Sigmoid colon (tissue), 7 donors: ENCODE data around the gene HARS2. TPM values are rescaled to one million over a fixed set of nuclear protein-coding genes. Genes with fewer than 3 reads are reported as not detected.

Experiments
- DNase-seq: peaks from one replicate; pipeline ENCODE4 v3.0.0-alpha.2; 2019
- H3K27ac ChIP-seq, 4 donors: fragments of 200-600 bp; sonication (generic); one replicate each; pipeline ENCODE4 v1.5.1; 2016 to 2019; ENCODE audit warnings: mild to moderate bottlenecking in 1 of 4
- H3K27me3 ChIP-seq, 3 donors: fragments of 200-600 bp; sonication (generic); one replicate each; pipeline ENCODE4 v1.5.1; 2019; ENCODE audit warnings: mild to moderate bottlenecking in 1 of 3
- H3K36me3 ChIP-seq, 4 donors: fragments of 200-600 bp; sonication (generic); one replicate each; pipeline ENCODE4 v1.5.1; 2016 to 2019
- H3K4me1 ChIP-seq, 4 donors: fragments of 200-600 bp; sonication (generic); one replicate each; pipeline ENCODE4 v1.5.1; 2017 to 2019
- H3K4me3 ChIP-seq, 4 donors: fragments of 200-600 bp; sonication (generic); one replicate each; pipeline ENCODE4 v1.5.1; 2017 to 2019; ENCODE audit warnings: mild to moderate bottlenecking in 2 of 4, moderate library complexity in 1 of 4
- H3K9me3 ChIP-seq, 4 donors: fragments of 200-600 bp in 3 of 4; sonication (generic) in 3 of 4; one replicate each; pipeline versions ENCODE4 v1.5.1 to v1.6.1; 2013 to 2019
- CTCF ChIP-seq, 4 experiments: fragments of 450-650 bp in 3 of 4; fragments of 200-600 bp in 1 of 4; IDR thresholded peaks; one replicate each; pipeline ENCODE4 v1.5.1; 2016 to 2019; ENCODE audit warnings: antibody characterized with exemption in 4 of 4, mild to moderate bottlenecking in 3 of 4, moderate library complexity in 2 of 4
- EP300 ChIP-seq, 4 donors: sonication (generic); formaldehyde crosslinking; IDR thresholded peaks; one replicate each; pipeline ENCODE4 v1.6.1; 2017; ENCODE audit warnings: antibody characterized with exemption in 4 of 4
- POLR2A ChIP-seq, 2 donors: fragments of 450-650 bp; IDR thresholded peaks; one replicate each; pipeline ENCODE4 v1.6.1; 2016; ENCODE audit warnings: antibody characterized with exemption in 2 of 2, mild to moderate bottlenecking in 2 of 2, moderate library complexity in 2 of 2
- POLR2AphosphoS5 ChIP-seq, 4 donors: sonication (generic); formaldehyde crosslinking; IDR thresholded peaks; one replicate each; pipeline ENCODE4 v1.6.1; 2017; ENCODE audit warnings: antibody characterized with exemption in 4 of 4
- WGBS, 2 donors: extraction: QIAGEN DNeasy Blood & Tissue Kit; methylation state at CpG; one replicate each; pipeline ENCODE4 v1.1.7; 2013; 5-methylcytosine and 5-hydroxymethylcytosine counted together
- intact Hi-C: fragments of 100-400 bp; cut with DNase I; formaldehyde crosslinking; loops from one replicate; pipeline ENCODE4 v1.15.1; 2023
- polyA plus RNA-seq, 3 donors: library from polyadenylated mRNA; stranded (reverse); fragments of 200-250 nt; gene quantifications; one replicate each; pipeline ENCODE4 v1.2.3, GENCODE V29; 2013
- total RNA-seq, 4 donors: library from RNA; depleted of rRNA; stranded (reverse); fragments of >200 nt; gene quantifications; one replicate each; pipeline ENCODE4 v1.1.0, GENCODE V29; 2016
- donor health status: healthy with polysubstance abuse.
- donor health status: Bipolar disorder and iron deficiency.
- donor health status: healthy.

HARS2 gene
- total and polyA plus RNA-seq, 7 donors, result 18.2 to 34.7 (median 19.4) TPM

GRCh38 chr5:140671472-140672125, 19.7 kb upstream of the HARS2 start:
- peaks cover 0 to 9% (median 3%) of the 10 kb centered on the region in 4 donors for H3K4me1 ChIP-seq
- no peak for TF ChIP-seq EP300 (IDR thresholded peaks at IDR 0.05)
- no peak for TF ChIP-seq POLR2AphosphoS5 (IDR thresholded peaks at IDR 0.05)
- no peak for TF ChIP-seq CTCF (IDR thresholded peaks at IDR 0.05)
- no peak for TF ChIP-seq POLR2A (IDR thresholded peaks at IDR 0.05)
- H3K9me3 ChIP-seq, result no peaks in the 10 kb centered on the region
- no peak for DNase-seq
- H3K27ac ChIP-seq, result no peak overlapping the region
- no peaks in the 10 kb centered on the region for H3K27me3 ChIP-seq
- 71 to 80% methylated on average over 6 of the region's 7 CpGs for WGBS, 2 donors
- H3K36me3 ChIP-seq, result peaks cover 24 to 68% (median 44%) of the 10 kb centered on the region in 4 donors
- no peak overlapping the region for H3K4me3 ChIP-seq
- intact Hi-C loops, result no loop called here

- H3K4me3 ChIP-seq, result peak overlapping the region in 3 of 4 donors; percentile 19 to 22 (median 20)
- H3K4me1 ChIP-seq, result peaks cover 0 to 7% (median 2%) of the 10 kb centered on the region in 4 donors
- TF ChIP-seq POLR2AphosphoS5 (IDR thresholded peaks at IDR 0.05), result no peak
- TF ChIP-seq CTCF (IDR thresholded peaks at IDR 0.05), result no peak
- TF ChIP-seq EP300 (IDR thresholded peaks at IDR 0.05), result no peak
- TF ChIP-seq POLR2A (IDR thresholded peaks at IDR 0.05), result no peak
- no peaks in the 10 kb centered on the region for H3K9me3 ChIP-seq
- 71 to 75% methylated on average over 70 of the region's 70 CpGs for WGBS, 2 donors
- no peak overlapping the region for H3K27ac ChIP-seq
- no peak for DNase-seq
- peaks cover 32 to 78% (median 51%) of the 10 kb centered on the region in 4 donors for H3K36me3 ChIP-seq
- no peaks in the 10 kb centered on the region for H3K27me3 ChIP-seq
- intact Hi-C loops, result no loop called here
Measured at GRCh38 chr5:140672455-140673186, 18.6 kb upstream of the HARS2 start.

- peak within 1 kb of the TSS in 3 of 4 donors; percentile 19 to 22 (median 20) for H3K4me3 ChIP-seq
- no peaks in the 10 kb centered on the region for H3K27me3 ChIP-seq
- peaks cover 0 to 7% (median 2%) of the 10 kb centered on the region in 4 donors for H3K4me1 ChIP-seq
- H3K36me3 ChIP-seq, result peaks cover 32 to 81% (median 49%) of the 10 kb centered on the region in 4 donors
- no peak within 1 kb of the TSS for H3K27ac ChIP-seq
- no peak for TF ChIP-seq CTCF (IDR thresholded peaks at IDR 0.05)
- TF ChIP-seq POLR2AphosphoS5 (IDR thresholded peaks at IDR 0.05), result no peak
- TF ChIP-seq POLR2A (IDR thresholded peaks at IDR 0.05), result no peak
- TF ChIP-seq EP300 (IDR thresholded peaks at IDR 0.05), result no peak
- intact Hi-C loops, result no loop called here
- WGBS, 2 donors, result 93 to 94% methylated on average over 45 of the region's 45 CpGs
- DNase-seq, result no peak
- H3K9me3 ChIP-seq, result no peaks in the 10 kb centered on the region
Measured at GRCh38 chr5:140673187-140673976, 17.9 kb upstream of the HARS2 start, which contains the start of gene DND1. Gene DND1 (minus strand): TSS chr5:140673576. CDS start chr5:140673542, 34 bp downstream.

GRCh38 chr5:140674211-140674610, 17.0 kb upstream of the HARS2 start:
- WGBS, 2 donors, result 85 to 91% methylated on average over 2 of the region's 2 CpGs
- no peaks in the 10 kb centered on the region for H3K9me3 ChIP-seq
- no peak for TF ChIP-seq CTCF (IDR thresholded peaks at IDR 0.05)
- no peak for TF ChIP-seq EP300 (IDR thresholded peaks at IDR 0.05)
- TF ChIP-seq POLR2AphosphoS5 (IDR thresholded peaks at IDR 0.05), result no peak
- TF ChIP-seq POLR2A (IDR thresholded peaks at IDR 0.05), result no peak
- no peak overlapping the region for H3K4me3 ChIP-seq
- H3K27ac ChIP-seq, result no peak overlapping the region
- DNase-seq, result no peak
- peaks cover 0 to 7% (median 2%) of the 10 kb centered on the region in 4 donors for H3K4me1 ChIP-seq
- intact Hi-C loops, result no loop called here
- H3K27me3 ChIP-seq, result no peaks in the 10 kb centered on the region
- H3K36me3 ChIP-seq, result peaks cover 26 to 81% (median 41%) of the 10 kb centered on the region in 4 donors
